Measurements from ENCODE around the gene ABO.
"Not testable (repeated sequence)": the region's sequence is repeated elsewhere in the genome, so short reads cannot be mapped to it uniquely, and the experiment has no call there.

Gene ABO

DNA sequence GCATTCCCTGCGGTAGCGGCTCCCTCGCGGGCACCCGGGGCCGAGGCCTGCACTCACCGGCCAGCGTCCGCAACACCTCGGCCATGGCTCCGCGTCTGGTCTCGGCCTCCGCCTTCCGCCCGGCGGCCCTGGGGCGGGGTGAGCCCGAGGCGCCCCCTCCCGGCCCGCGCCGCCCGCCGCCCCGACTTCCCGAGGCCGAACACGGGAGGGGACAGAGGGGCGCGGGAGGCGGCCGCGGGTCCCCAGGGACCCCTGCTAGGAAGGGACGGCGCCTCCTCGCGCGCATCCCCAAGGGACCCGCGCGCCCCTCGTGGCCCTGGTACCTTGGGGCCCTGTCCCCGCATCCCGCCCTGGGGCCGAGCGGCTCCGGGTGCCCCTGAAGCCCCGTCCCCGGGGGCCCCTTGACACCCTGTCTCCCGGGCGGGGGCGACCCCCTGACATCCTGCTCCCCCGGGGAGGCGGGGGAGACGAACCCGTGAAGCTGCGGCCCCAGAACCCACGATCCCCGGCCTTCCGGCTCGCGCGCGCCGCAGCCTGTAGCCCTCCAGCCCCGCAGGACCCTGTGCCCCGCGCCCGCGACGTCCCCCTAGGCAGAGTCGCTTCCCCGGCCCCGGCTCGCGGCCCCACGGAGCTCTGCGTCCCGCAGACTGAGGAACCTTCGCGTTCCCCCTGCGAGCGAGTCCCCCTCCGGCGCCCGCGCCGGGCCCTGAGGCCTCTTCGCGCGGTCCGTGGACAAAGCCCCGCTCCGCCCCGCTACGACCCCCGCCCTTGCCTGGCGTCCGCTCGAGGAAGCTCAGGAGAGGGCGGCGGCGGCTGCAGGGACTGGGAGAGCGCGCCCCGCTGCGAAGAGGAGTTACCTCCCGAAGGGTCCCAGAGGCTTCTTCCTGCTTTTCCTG is at the start of gene ABO:
ABO (minus strand) TSS at position 97 of the 896 bp plus-strand sequence.
- DNase-seq = no peak

DNA sequence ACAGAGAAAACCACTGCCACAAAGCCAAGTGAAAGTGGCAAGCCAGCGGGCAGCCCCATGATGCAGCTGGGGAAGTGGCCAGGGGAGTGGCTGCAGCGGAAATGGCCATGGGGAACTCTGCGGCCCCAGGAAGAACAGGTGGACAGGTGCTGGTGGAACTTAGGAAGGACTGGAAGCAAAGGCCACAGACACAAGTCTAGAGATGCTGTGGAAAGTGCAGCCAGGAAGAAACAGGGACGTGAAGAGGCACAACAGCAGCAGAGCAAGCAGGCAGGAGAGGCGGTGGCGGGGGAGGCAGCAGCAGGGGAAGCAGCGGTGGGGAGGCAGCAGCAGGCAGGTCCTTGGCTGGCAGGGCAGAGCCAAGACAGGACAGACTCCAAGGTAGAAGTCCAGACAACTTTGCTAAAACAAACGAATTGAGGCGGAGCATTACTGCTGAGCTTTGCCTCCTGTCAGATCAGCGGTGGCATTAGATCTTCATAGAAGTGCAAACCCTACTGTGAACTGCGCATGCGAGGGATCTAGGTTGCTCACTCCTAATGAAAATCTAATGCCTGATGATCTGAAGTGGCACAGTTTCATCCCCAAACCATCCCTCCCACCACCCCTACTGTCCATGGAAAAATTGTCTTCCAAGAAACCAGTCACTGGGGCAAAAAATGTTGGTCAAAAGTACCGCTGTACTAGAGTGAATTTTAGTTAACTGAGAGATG is 49.1 kb upstream of the ABO start:
- DNase-seq = no peak

DNA sequence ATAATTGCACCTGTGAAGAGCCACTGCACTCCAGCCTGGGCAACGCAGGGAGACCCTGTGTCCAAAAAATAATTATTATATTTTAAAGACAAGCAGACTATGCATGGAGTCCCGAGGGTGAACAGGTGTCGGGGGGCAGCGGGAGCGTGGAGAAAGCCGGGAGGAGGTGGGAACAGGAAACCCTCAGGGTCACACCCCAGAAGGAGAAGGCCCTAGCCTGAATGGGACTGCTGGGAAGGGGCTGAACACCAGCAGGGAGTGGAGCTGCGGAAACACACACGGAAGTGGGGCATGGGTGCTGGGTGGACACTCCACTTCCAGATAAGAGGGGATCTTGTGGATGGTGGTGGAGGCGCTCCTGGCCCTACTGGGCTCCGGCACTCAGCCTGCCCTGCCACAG is 48.2 kb upstream of the ABO start:
- DNase-seq = no peak

DNA sequence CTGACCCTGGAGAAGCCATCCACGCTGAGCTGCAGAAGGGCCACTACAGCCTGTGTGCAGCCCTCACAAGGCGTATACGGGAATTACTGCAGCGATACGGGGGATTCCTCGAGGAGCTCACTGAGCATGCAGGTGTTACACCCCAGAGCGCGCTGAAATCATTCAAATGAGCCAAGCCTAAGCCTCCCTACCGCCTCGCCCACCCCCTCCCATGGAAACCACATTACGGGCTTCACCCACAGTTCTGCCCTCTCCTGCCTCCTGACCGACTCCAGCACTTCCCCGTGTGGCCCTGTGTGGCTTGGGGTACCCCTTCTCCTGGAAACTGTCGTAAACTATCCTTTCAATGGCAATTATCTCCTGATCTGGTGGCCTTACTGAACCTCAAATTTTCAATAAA is 47.7 kb upstream of the ABO start:
- DNase-seq = no peak

DNA sequence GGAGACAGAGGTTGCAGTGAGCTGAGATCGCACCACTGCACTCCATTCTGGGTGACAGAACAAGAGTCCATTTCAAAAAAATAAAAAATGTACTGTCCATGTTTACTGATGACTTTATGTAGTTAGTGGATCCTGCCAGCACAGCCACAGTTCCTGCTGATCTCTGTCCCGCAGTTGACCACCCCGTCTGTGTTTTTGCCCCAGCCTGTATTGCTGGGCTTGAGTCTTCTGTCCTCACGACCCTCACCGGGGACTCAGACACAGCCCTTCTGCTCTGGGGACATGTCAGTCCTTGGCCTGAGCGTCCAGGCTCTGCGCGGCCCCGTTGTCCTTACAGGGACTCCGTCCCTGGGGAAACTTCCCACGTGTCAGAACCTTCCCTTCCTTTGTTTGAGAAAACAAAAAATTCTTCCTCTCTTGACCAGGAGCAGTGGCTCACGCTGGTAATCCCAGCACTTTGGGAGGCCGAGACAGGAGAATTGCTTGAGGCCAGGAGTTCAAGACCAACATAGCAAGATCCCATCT is 46.5 kb upstream of the ABO start:
- DNase-seq = no peak

DNA sequence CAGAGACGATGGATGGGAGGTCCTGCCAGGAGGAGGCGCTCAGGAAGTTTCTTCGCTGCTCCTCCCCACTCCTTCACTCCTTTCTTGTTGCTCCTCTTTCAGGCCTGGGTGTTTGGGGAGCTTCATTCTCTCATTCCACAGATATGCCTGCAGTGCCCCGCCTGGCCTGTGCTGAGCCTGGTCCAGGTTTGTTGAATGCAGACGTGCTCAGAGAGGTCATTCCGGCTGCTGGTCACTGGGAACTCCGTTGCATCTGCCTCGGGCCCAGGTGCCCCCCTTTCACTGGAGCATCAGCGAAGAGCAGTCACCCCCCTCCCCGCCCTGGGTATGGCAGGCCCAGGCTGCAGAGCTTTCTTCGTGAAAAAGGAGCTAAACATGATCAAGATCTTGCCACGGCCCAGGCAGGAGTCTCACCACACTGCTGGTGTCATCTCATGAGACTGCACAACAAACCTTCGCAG is 45.5 kb upstream of the ABO start:
- no peak for DNase-seq

DNA sequence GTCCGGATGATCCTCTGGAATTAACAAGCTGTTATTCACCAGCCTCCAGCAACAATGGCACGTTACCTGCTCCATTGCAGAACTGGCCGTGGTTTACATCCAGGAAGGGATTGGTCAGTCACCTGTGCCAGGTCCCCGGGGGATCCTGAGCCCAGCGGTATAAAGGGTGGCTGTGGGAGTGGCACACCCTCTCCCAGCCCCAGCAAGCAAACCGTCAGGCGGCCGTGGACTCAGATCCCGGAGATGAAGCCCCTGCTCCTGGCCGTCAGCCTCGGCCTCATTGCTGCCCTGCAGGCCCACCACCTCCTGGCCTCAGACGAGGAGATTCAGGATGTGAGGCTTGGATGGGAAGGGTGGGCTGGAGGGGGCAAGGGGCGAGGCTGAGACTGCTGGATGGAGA is 42.5 kb upstream of the ABO start:
- not testable (repeated sequence) for DNase-seq

DNA sequence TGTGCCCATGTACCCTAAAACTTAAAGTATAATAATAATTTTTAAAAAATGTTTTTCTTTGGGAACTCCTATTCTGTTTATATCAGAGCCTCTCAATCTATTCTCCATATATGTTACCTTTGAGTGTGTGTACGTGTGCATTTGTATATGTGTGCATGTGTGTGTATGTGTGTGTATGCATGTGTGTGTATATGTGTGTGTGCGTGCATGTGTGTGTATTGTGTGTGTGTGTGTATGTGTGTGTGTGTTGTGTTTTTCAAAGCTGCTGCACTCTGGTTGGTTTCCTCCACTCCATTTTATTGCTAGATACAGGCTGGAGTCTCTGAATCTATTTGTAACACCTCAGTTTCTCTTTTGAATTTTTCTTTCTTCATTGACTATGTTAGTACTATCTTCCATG is 41.0 kb upstream of the ABO start:
- no peak for DNase-seq

DNA sequence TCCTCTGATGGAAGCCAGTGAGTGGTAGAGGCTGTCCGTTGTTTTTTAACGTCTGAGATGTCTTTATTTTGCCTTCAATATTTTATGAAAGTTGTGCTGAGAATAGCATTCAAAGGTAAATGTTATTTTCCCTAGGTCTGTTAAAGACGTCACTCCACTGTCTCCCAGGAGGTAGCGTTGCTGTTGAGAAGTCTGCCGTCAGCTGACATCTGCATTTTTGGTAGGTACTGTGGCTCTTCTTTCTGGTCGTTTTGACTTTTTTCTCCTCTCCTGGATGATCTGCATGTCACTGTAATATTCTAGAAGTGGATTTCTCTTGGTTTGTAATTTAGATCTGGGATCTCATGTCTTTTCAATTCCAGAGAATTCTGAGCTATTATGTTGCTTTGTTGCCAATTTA is 34.6 kb upstream of the ABO start:
- no peak for DNase-seq

DNA sequence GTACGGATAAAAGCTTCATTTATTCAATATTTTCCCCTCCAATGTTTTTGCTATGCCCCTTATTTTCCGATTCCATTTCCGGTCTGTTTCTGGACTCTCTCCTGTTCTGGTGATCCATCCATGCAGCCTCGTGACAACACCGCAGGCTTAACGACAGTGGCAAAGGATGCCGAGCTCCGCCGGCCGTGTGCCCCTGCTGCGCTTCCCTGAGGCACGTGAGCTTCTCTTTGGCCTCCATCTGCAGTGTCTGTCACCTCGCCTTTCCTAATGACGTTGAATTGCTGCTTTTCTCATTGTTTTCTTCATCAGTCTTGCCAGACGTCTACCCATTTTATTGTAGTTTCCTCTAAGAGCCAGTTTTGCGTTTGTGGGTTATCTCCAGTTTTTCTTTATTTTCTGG is 32.3 kb upstream of the ABO start:
- no peak for DNase-seq

DNA sequence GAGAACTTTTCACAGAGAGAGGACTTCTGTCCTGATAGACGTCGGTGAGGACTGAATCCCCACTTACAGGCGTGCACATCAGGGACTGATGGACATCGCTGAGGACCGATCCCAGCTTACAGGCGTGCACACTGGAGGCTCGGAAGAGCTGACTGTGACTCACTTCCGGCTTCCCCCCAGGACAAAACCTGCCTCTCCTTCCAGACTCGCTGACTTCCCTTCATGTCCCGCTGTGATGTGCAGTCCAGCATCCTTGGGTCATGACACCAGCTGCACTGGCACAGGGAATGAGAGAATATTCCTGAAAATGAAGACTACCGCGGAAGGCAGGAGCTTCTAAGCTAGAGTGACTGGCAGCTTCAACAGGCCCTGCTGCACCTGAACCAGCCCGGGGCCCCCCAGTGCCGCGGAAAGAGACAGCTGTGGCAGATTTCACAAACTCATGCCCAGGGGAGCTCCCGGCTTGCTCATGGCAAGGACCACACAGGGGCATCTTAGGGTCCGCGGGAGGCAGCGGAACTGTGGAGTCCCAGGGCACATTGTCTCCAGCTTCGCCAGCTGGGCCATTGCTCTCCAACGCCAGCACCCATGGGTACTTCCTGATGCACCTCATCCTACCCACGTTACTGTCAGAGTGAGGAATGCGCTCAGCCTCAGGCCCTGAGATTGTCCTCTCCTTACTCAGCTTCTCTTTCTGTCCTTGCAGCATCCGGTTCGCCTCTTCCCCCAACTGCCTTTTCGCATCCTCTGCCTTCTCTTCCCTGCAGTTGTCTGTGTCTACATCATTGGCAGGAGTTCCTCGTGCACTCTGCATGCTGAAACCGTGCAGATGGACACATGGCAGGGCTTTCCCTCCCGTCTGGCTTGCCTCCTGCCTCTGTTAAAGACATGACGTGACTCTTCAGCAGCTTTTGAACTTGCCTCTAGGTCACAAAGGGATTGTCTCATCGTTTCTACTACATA is 31.5 kb upstream of the ABO start:
- no peak for DNase-seq

DNA sequence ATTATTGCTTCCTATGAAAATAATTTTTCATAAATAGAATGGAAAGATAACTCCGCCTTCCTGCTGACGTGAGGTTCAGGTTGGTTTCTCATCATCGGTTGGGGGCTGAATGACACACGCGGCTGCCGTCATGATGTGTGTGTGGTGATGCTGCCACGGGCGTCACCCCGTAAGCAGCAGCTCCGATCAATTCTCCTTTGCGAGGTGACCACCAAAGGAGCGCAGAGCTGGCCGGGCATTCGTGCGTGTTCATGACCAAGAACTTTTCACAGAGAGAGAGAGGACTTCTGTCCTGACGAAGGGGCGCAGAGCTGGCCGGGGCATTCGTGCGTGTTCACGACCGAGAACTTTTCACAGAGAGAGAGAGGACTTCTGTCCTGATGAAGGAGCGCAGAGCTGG is 30.7 kb upstream of the ABO start:
- no peak for DNase-seq

DNA sequence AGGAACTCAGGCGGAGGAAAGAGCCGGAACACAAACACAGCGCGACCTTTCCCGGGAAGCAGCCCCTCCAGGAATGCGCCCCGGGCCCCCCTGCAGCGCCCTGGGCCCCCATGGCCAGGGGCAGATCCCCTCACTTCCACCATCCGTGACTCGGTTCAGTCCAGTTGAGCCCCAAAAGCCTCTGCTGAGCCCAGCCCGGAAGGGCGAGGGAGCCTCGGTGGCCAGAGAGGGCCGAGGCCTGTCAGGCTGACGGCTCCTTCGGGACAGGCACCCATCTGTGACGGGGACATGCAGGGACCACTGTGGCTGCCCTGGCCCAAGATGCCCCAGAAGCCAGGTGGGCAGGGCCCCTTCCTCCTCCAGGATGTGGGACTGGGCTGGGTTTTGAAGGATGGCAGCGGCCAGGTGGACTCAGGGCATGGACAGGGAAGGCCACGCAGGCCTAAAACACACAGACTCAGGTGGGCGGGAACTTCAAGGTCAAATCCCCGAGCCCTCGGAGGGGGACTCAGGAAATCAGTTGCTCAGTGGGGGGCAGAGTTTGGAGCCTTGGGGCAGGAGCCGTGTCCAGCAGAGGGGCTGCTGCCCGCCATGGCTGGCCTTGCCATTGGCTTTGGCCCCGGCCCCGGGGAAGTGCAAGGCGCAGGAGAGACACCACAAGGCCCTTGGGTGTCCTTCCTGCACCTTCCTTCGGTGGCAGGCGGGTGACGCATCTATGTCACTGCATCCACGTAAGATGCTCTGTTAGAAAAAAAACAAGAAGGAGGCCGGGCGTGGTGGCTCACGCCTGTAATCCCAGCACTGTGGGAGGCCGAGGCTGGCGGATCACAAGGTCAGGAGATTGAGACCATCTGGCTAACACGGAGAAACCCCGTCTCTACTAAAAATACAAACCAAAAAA is 29.7 kb upstream of the ABO start:
- no peak for DNase-seq

DNA sequence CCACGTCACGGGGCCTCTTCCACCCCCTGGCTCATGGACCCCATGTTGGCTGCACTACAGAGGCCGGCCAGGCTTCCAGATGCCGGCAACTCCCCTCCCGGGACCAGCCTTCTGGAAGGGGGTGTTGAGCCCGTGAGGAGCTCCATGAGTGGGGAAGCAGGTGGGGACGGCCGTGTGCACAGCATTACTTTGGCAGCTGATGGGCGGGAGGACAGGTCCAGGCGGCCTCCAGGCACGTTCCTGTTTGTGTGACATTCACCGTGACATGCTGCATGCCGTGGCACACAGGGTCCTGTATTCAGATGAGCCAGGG is 29.1 kb upstream of the ABO start:
- no peak for DNase-seq

DNA sequence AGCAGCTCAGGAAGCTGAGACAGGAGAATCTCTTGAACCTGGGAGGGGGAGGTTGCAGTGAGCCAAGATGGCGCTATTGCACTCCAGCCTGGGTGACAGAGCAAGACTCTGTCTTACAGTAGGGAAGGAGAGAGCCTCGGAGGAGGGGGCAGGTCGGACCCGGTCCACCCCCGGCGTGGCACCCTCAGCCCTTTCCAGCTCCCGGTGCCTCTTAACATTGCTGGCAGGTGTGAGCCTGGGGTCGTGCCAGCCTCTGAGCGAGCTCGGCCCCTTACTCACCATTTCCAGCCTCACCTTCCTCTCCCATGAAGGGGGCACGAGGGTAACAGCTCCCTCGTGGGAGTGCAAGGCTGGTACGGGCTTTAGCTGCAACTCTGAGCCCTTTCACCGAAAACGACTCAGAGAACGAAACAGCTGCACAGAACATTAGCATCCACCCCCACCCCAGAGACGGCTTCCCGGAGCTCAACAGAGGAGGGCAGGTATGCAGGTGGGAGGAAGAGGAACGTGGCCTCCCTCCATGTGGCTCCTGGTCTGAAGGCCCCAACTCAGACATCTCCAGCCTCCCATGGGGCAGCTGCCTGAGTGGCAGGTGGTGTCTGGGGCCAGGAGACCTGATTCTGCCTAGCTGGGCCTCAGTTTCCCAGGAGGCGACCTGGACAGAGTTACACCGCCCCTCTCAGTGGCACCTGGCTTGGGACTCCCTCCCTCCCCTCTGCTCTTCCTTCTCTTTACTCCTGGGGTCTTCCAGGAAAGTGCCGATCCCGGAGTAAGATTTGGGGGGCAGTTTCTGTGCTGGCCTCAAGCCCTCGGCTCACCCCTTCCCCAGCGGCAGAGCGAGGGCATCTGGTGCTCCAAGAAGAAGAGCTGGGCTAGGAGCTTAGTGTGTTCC is 28.5 kb upstream of the ABO start:
- DNase-seq = no peak

DNA sequence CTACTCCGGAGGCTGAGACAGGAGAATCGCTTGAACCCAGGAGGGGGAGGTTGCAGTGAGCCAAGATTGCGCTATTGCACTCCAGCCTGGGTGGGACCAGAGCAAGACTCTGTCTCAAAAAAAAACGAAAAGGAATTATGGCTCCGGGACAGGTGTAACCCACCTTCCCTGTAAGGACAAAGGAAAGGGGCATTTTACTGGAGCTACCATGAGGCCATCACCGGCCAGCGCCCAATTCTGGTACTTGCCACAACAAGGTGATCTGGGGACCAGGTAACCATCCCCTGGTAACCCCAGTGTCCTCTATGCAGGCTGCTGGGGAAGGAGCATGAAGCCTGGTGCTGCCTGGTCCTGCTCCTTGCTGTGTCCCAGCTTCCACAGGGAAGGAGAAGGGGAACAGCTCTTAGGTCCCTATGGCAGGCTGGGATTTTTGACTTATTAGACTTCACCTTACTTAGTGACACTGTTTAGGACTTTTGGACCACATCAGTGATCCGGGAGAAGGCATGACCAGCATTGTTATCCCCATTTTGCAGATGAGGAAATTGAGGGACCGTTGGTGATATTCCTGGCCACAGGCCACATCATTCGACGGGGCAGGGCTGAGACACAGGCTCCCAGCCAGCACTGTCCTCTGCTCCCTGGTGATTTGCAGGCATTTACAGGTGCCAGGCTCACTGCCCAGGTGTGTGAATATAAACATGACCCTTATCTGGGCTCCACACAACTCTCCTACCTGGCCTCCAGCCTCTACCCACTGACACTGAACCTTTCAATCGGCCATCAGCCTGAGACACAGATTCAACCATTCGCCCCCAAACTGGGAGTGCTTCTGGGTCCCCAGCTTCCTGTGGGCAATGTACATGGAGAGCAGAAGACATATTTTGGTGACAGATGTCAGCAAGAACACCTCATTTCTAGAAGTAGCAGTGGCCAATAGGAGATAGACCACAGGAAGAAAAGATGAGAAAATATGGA is 26.5 kb upstream of the ABO start:
- DNase-seq = no peak

DNA sequence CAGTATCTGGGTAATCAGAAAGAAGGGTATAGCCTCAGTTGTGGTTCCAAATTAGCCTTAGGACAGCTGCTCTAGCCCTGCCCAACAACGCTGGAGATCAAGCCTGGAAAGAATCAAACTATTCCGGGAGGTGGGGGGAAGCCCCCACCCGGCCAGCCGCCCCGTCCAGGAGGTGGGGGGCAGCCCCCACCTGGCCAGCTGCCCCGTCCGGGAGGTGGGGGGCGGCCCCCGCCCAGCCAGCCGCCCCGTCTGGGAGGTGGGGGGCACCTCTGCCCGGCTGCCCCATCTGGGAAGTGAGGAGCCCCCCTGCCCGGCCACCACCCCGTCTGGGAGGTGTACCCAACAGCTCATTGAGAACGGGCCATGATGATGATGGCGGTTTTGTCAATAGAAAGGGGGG is 25.0 kb upstream of the ABO start:
- DNase-seq = not testable (repeated sequence)

DNA sequence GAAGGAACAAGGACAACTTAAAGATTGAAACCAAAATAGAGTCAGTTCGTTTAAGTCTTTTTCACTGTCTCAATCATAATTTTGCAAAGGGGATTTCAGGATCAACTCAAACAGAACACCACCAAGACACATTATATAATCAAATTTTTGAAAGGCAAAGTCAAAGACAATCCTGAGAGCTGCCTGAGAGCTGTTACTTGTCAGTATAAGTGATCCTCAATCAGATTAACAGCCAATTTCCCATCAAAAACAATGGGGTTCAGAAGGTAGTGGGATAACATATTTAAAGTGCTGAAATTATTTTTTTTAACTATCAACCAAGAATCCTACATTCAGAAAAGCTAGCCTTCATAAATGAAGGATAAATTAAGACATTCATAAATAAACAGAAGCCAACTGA is 19.3 kb upstream of the ABO start:
- no peak for DNase-seq

DNA sequence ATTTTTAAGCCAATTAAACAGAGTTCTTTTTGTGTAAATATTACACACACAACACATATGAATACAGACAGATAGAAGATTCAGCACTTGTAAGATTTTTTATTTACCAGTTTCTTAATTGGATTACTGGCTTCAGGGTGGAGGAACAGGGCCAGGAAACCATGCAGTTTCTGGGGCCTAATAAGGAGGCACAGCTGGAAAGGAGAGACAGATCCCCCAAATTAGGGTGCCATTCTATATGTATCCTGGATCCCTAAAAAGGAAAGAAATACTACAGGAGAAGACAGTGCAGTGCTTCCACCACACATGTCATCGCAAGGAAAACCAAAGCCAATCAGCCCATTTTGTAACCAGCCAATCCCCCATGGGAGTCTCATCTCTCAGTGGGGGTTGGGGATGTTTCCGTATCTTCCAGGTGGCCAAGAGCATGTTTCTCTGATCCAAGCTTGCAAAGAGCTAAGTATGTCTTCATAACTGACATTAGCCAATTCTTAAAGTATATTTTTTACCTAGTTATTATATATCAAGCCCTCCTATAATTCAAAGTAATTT is 15.8 kb upstream of the ABO start:
- DNase-seq = no peak

Data from stimulated activated CD4-positive, alpha-beta T cell treated with anti-CD3 and anti-CD28 coated beads, Interleukin-4, amount 100 ng/mL, for 4 hours (primary cell).